Measurements from ENCODE around the gene ALDH4A1. TPM values are rescaled to one million over a fixed set of nuclear protein-coding genes. Genes with fewer than 3 reads are reported as not detected.

Gene ALDH4A1
- total RNA-seq, 3 donors from 2014 or later (not counting 1 experiment from before 2014, with no cell fraction given) = 3.4 to 4.1 (median 3.7) TPM

DNA sequence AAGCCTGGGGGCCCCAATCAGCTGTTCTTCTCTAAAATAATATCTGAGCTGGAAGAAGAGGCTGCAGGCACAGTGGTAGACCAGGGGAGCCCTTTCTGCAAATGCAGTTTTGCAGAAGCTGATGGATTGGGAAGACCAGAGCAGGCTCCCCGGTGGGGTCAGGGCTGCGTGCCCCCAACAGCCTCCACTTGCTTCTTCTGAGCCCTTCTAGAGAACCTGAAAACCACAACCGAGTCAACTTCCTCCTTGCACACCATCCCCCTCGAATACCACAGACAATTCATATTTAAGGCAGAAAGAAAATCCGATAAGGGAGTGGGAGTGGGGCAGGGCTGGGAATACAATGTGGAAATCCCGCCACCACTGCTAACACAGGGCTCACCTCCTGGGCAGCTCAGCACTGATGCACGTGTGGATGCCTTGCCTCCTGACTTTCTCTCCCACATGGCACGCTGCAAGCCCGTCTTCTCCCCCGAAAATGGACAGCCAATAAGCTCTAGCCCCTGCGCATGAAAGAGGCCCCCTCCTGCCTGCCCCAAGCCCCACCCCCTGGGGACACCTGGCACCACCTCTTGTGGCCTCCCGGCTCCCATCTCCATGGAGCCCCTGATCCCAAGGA, 25.4 kb upstream of the ALDH4A1 start:
- H3K9me3 ChIP-seq (ENCODE audit: control insufficient read depth, insufficient read depth, low read length) = no peaks in the 10 kb centered on the region
- H3K4me3 Mint-ChIP-seq = peak overlapping the region; percentile 93
- H3K27ac Mint-ChIP-seq = peak overlapping the region; percentile 93 to 95
- no peaks in the 10 kb centered on the region for H3K36me3 ChIP-seq (ENCODE audit: control insufficient read depth, insufficient read depth, low read length)
- peaks cover 0 to 2% of the 10 kb centered on the region in 2 donors for H3K9me3 Mint-ChIP-seq
- H3K4me3 ChIP-seq (ENCODE audit: low read length) = peak overlapping the region; percentile 45
- no peaks in the 10 kb centered on the region for H3K27me3 Mint-ChIP-seq (ENCODE audit: low read depth in 2 of 2)
- 5% methylated on average over 10 of the region's 12 CpGs for WGBS (ENCODE audit: insufficient coverage)
- DNase-seq = peak in 1 of 2 donors; percentile 77
- peak overlapping the region; percentile 95 for H3K27ac ChIP-seq (ENCODE audit: low read length)
- no peaks in the 10 kb centered on the region for H3K27me3 ChIP-seq (ENCODE audit: control insufficient read depth, insufficient read depth, low read length)
- peaks cover 79 to 88% of the 10 kb centered on the region in 2 donors for H3K4me1 Mint-ChIP-seq
- ATAC-seq = peak in 2 of 3 donors; percentile 7 to 10
- no peak for TF ChIP-seq CTCF (IDR thresholded peaks at IDR 0.05)
- intact Hi-C loops (cut with micrococcal nuclease) = no loop called here
- H3K4me1 ChIP-seq (ENCODE audit: control insufficient read depth, insufficient read depth, low read length) = peaks cover 94% of the 10 kb centered on the region
- H3K36me3 Mint-ChIP-seq = no peaks in the 10 kb centered on the region

DNA sequence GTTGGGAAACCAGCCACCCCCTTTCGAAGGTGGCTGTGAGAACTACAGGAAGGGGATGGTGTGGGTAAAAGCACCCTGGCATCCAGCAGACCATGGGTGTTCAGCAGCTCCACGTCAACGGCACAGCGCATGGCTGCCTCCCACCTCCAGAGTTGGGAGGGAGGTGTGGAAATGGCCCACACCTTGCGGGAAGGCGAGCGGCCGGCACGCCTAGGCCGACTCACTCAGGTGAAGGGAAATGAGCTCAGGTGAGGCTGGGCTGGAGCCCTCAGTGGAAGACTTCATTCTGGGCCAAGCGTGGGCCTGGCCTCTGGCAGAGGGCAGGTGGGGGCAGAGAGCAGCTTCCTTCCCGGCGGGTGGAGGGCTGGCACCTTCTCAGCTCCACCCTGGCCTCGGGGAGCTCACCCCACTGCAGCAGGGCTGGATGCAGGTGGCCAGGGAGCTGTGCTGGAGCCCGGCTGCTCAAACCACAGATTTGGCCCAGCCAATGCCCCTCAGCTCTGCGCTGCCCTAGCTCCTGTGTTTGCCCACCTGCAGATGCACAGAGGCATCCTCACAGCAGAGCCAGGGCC, 24.8 kb upstream of the ALDH4A1 start:
- intact Hi-C loops (cut with micrococcal nuclease) = no loop called here
- H3K36me3 Mint-ChIP-seq = no peaks in the 10 kb centered on the region
- WGBS (ENCODE audit: insufficient coverage) = 6% methylated on average over 16 of the region's 16 CpGs
- H3K4me1 Mint-ChIP-seq = peaks cover 74 to 87% of the 10 kb centered on the region in 2 donors
- peak overlapping the region; percentile 93 to 95 for H3K27ac Mint-ChIP-seq
- peaks cover 0 to 2% of the 10 kb centered on the region in 2 donors for H3K9me3 Mint-ChIP-seq
- DNase-seq (peak in 1 of 2 donors; percentile 65), ATAC-seq (peak in 2 of 3 donors; percentile 6 to 36)
- no peaks in the 10 kb centered on the region for H3K27me3 Mint-ChIP-seq (ENCODE audit: low read depth in 2 of 2)
- TF ChIP-seq CTCF (IDR thresholded peaks at IDR 0.05) = no peak
- peak overlapping the region; percentile 93 for H3K4me3 Mint-ChIP-seq
- Histone ChIP-seq H3K9me3 (ENCODE audit: control insufficient read depth, insufficient read depth, low read length) (no peaks in the 10 kb centered on the region), H3K4me1 (ENCODE audit: control insufficient read depth, insufficient read depth, low read length) (peaks cover 100% of the 10 kb centered on the region), H3K27ac (ENCODE audit: low read length) (peak overlapping the region; percentile 95), H3K36me3 (ENCODE audit: control insufficient read depth, insufficient read depth, low read length) (no peaks in the 10 kb centered on the region), H3K27me3 (ENCODE audit: control insufficient read depth, insufficient read depth, low read length) (no peaks in the 10 kb centered on the region), H3K4me3 (ENCODE audit: low read length) (peak overlapping the region; percentile 45)

DNA sequence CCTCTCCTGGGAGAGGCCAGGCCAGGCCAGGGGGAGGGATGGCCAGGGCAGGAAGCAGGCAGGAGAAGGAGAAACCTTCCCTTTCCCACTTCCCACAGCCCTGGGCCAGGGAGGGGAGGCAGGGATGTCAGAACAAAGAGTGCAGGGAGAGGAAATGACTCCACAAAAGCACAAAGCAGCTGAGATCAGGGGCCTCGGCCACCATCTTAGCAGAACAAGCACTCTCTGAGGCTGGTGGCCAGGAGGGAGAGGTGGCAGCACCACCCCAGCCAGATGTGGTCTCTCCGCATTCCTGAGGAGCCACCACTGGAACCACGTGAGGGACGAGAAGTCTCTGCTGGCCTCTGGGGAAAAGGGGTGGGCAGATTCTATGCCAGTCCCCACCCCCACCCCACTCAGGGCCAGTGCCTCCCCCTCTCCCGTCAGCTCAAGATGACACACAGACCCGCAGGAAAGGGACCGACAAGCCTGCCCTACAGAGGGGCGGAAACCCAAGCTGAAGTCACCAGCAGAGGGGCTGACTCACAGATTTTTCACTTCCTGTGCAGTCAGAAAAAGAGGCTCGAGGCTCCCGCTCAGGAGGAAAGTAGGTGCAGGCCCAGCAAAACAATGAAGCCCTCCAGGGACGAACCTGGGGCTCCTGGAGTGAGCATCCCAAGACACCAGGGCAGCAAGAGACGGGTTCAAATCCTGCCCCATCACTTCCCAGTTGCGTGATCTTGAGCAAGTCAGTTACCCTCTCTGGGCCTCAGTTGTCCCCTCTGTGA, 24.1 kb upstream of the ALDH4A1 start:
- peaks cover 0 to 2% of the 10 kb centered on the region in 2 donors for H3K9me3 Mint-ChIP-seq
- intact Hi-C loops (cut with micrococcal nuclease) = loop anchor here (1.0 kb wide), 1 partner anchor 26 kb away; no protein-coding TSS in a partner anchor
- Histone ChIP-seq H3K4me1 (ENCODE audit: control insufficient read depth, insufficient read depth, low read length) (peaks cover 97% of the 10 kb centered on the region), H3K27ac (ENCODE audit: low read length) (peak overlapping the region; percentile 95), H3K27me3 (ENCODE audit: control insufficient read depth, insufficient read depth, low read length) (no peaks in the 10 kb centered on the region), H3K4me3 (ENCODE audit: low read length) (peak overlapping the region; percentile 45), H3K9me3 (ENCODE audit: control insufficient read depth, insufficient read depth, low read length) (no peaks in the 10 kb centered on the region), H3K36me3 (ENCODE audit: control insufficient read depth, insufficient read depth, low read length) (no peaks in the 10 kb centered on the region)
- peak overlapping the region; percentile 93 to 95 for H3K27ac Mint-ChIP-seq
- H3K4me3 Mint-ChIP-seq = peak overlapping the region; percentile 93
- ATAC-seq = peak; percentile 84 to 89 (median 85)
- peaks cover 67 to 82% of the 10 kb centered on the region in 2 donors for H3K4me1 Mint-ChIP-seq
- no peak for TF ChIP-seq CTCF (IDR thresholded peaks at IDR 0.05)
- no peaks in the 10 kb centered on the region for H3K36me3 Mint-ChIP-seq
- DNase-seq = peak; percentile 76 to 91
- 3% methylated on average over 12 of the region's 13 CpGs for WGBS (ENCODE audit: insufficient coverage)
- H3K27me3 Mint-ChIP-seq (ENCODE audit: low read depth in 2 of 2) = no peaks in the 10 kb centered on the region
